Vagina (tissue), 2 donors: Measurements from ENCODE around the gene TICAM1. TPM values are rescaled to one million over a fixed set of nuclear protein-coding genes. Genes with fewer than 3 reads are reported as not detected.
"Not testable (repeated sequence)": the region's sequence is repeated elsewhere in the genome, so short reads cannot be mapped to it uniquely, and the experiment has no call there.

Experiments used
- DNase-seq, 2 donors: peaks; one replicate each; pipeline ENCODE4 v3.0.0-alpha.2; 2017; ENCODE audit errors: extremely low spot score in 2 of 2
- H3K27ac ChIP-seq: fragments of 200-600 bp; sonication (generic); one replicate; pipeline ENCODE4 v1.5.1; 2019
- H3K27me3 ChIP-seq: fragments of 200-600 bp; sonication (generic); one replicate; pipeline ENCODE4 v1.5.1; 2019
- H3K36me3 ChIP-seq, 2 donors: fragments of 200-600 bp; sonication (generic); one replicate each; pipeline ENCODE4 v1.5.1; 2017 to 2019
- H3K4me1 ChIP-seq: fragments of 200-600 bp; sonication (generic); one replicate; pipeline ENCODE4 v1.5.1; 2019
- H3K4me3 ChIP-seq, 2 donors: fragments of 200-600 bp; sonication (generic); 1 replicate in 1 of 2; 2 replicates in 1 of 2; pipeline ENCODE4 v1.5.1; 2016 to 2019
- H3K9me3 ChIP-seq: fragments of 200-600 bp; sonication (generic); one replicate; pipeline ENCODE4 v1.5.1; 2019
- CTCF ChIP-seq, 3 experiments: fragments of 450-650 bp in 2 of 3; fragments of 200-600 bp in 1 of 3; sonication (generic) in 1 of 3; IDR thresholded peaks; one replicate each; pipeline ENCODE4 v1.5.1; 2017 to 2019; ENCODE audit warnings: antibody characterized with exemption in 3 of 3, mild to moderate bottlenecking in 2 of 3, moderate library complexity in 2 of 3
- POLR2A ChIP-seq, 2 donors: fragments of 450-650 bp; IDR thresholded peaks; one replicate each; pipeline ENCODE4 v1.6.1; 2017; ENCODE audit warnings: antibody characterized with exemption in 2 of 2, mild to moderate bottlenecking in 2 of 2, moderate library complexity in 2 of 2
- POLR2AphosphoS5 ChIP-seq, 2 donors: sonication (generic); formaldehyde crosslinking; IDR thresholded peaks; one replicate each; pipeline ENCODE4 v1.9.0; 2017; ENCODE audit warnings: antibody characterized with exemption in 2 of 2, mild to moderate bottlenecking in 2 of 2, low read depth in 1 of 2; ENCODE audit not compliant: insufficient read depth in 1 of 2
- intact Hi-C: fragments of 100-400 bp; cut with DNase I; formaldehyde crosslinking; loops from one replicate; pipeline ENCODE4 v1.15.1; 2023
- total RNA-seq: library from RNA; depleted of rRNA; stranded (reverse); fragments of >200 nt; gene quantifications from one replicate; pipeline ENCODE4 v1.2.3, GENCODE V29; 2016

TICAM1 gene
- total RNA-seq, 1 donor from 2014 or later = 16.5 TPM

DNA sequence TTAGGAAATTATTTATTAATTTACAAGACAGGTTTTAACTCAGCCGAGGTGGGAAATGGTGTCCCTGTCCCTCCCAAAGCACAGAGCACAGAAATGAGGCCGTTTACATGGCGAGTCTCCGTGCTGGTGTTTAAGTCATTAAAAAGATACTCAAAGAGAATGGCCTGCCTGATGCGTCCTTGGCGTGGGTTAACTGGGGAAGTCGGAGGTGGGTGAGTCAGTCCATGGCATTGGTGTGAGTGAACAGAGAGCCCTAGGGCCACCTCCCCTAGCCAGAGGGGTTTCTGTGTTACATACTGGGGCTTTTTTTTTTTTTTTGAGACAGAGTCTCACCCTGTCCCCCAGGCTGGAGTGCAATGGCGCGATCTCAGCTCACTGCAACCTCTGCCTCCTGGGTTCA lies 36.1 kb downstream of the TICAM1 start:
- Histone ChIP-seq H3K4me1 (peaks cover 53% of the 10 kb centered on the region), H3K27ac (peak overlapping the region; percentile 46), H3K9me3 (no peaks in the 10 kb centered on the region), H3K36me3 (peaks cover 0 to 44% of the 10 kb centered on the region in 2 donors), H3K27me3 (no peaks in the 10 kb centered on the region), H3K4me3 (no peak overlapping the region)
- TF ChIP-seq CTCF (IDR thresholded peaks at IDR 0.05) = no peak
- TF ChIP-seq POLR2AphosphoS5 (IDR thresholded peaks at IDR 0.05; ENCODE audit: insufficient read depth in 1 of 2, low read depth in 1 of 2) = no peak
- TF ChIP-seq POLR2A (IDR thresholded peaks at IDR 0.05) = no peak
- no peak for DNase-seq
- intact Hi-C loops = no loop called here

GRCh38 chr19:4794971-4795370 lies 36.5 kb downstream of the TICAM1 start:
- DNase-seq = no peak
- H3K27me3 ChIP-seq = no peaks in the 10 kb centered on the region
- peaks cover 49% of the 10 kb centered on the region for H3K4me1 ChIP-seq
- intact Hi-C loops = no loop called here
- TF ChIP-seq POLR2AphosphoS5 (IDR thresholded peaks at IDR 0.05; ENCODE audit: insufficient read depth in 1 of 2, low read depth in 1 of 2) (peak in 1 of 2 donors; percentile 28), POLR2A (IDR thresholded peaks at IDR 0.05) (no peak)
- no peaks in the 10 kb centered on the region for H3K9me3 ChIP-seq
- H3K36me3 ChIP-seq = peaks cover 0 to 44% of the 10 kb centered on the region in 2 donors
- no peak overlapping the region for H3K4me3 ChIP-seq
- H3K27ac ChIP-seq = peak overlapping the region; percentile 46

GRCh38 chr19:4793278-4793677 lies 38.2 kb downstream of the TICAM1 start:
- H3K27me3 ChIP-seq, intact Hi-C loops, H3K9me3 ChIP-seq, DNase-seq, H3K27ac ChIP-seq: not testable (repeated sequence)
- Histone ChIP-seq H3K36me3 (peaks cover 0 to 40% of the 10 kb centered on the region in 2 donors), H3K4me3 (peak overlapping the region in 1 of 2 donors; percentile 88), H3K4me1 (peaks cover 48% of the 10 kb centered on the region)

- intact Hi-C loops, H3K27ac ChIP-seq, H3K9me3 ChIP-seq, H3K27me3 ChIP-seq, DNase-seq: not testable (repeated sequence)
- peaks cover 48% of the 10 kb centered on the region for H3K4me1 ChIP-seq
- peak overlapping the region; percentile 88 to 99 for H3K4me3 ChIP-seq
- H3K36me3 ChIP-seq = peaks cover 0 to 40% of the 10 kb centered on the region in 2 donors
Measured at GRCh38 chr19:4792866-4793195, 38.7 kb downstream of the TICAM1 start.

DNA sequence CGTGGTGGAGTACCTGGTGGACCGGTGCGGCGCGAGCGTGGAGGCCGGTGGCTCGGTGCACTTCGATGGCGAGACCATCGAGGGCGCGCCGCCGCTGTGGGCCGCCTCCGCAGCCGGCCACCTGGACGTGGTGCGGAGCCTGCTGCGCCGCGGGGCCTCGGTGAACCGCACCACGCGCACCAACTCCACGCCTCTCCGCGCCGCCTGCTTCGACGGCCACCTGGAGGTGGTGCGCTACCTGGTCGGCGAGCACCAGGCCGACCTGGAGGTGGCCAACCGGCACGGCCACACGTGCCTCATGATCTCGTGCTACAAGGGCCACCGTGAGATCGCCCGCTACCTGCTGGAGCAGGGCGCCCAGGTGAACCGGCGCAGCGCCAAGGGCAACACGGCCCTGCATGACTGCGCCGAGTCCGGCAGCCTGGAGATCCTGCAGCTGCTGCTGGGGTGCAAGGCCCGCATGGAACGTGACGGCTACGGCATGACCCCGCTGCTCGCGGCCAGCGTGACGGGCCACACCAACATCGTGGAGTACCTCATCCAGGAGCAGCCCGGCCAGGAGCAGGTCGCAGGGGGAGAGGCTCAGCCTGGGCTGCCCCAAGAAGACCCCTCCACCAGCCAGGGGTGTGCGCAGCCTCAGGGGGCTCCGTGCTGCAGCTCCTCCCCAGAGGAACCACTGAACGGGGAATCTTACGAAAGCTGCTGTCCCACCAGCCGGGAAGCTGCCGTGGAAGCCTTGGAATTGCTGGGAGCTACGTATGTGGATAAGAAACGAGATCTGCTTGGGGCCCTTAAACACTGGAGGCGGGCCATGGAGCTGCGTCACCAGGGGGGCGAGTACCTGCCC lies 39.3 kb downstream of the TICAM1 start:
- DNase-seq, intact Hi-C loops, H3K9me3 ChIP-seq, H3K27me3 ChIP-seq: not testable (repeated sequence)
- peaks cover 48% of the 10 kb centered on the region for H3K4me1 ChIP-seq
- peak overlapping the region; percentile 84 for H3K27ac ChIP-seq
- H3K4me3 ChIP-seq = peak overlapping the region; percentile 88 to 99
- H3K36me3 ChIP-seq = peaks cover 0 to 40% of the 10 kb centered on the region in 2 donors

GRCh38 chr19:4791183-4792018 lies 40.1 kb downstream of the TICAM1 start, which contains the start of gene FEM1A:
Gene FEM1A, plus strand, starts transcription at chr19:4791734. Its CDS starts 121 bp downstream, at chr19:4791855.
- peak in 1 of 2 donors; percentile 66 for TF ChIP-seq POLR2A (IDR thresholded peaks at IDR 0.05)
- peak; percentile 96 to 98 for TF ChIP-seq POLR2AphosphoS5 (IDR thresholded peaks at IDR 0.05; ENCODE audit: insufficient read depth in 1 of 2, low read depth in 1 of 2)
- peak; percentile 88 to 99 (median 99) for TF ChIP-seq CTCF (IDR thresholded peaks at IDR 0.05)
- intact Hi-C loops = no loop called here
- no peaks in the 10 kb centered on the region for H3K9me3 ChIP-seq
- no peaks in the 10 kb centered on the region for H3K27me3 ChIP-seq
- H3K4me3 ChIP-seq = peak within 1 kb of the TSS; percentile 88 to 99
- peaks cover 0 to 35% of the 10 kb centered on the region in 2 donors for H3K36me3 ChIP-seq
- peak within 1 kb of the TSS; percentile 84 for H3K27ac ChIP-seq
- H3K4me1 ChIP-seq = peaks cover 45% of the 10 kb centered on the region
- DNase-seq = peak; percentile 100

DNA sequence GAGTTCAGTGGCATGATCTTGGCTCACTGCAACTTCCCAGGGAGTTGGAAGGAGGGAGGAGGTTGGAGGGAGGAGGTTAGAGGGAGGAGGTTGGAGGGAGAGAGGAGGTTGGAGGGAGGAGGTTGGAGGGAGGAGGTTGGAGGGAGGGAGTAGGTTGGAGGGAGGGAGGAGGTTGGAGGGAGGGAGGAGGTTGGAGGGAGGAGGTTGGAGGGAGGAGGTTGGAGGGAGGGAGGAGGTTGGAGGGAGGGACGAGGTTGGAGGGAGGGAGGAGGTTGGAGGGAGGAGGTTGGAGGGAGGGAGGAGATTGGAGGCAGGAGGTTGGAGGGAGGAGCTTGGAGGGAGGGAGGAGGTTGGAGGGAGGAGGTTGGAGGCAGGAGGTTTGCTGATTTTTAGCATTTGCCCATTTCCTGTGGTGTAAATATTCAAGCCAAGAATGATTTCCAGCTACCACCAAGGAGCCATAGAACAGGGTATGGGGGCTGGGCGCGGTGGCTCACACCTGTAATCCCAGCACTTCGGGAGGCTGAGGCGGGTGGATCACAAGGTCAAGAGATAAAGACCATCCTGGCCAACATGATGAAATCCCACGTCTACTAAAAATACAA lies 45.0 kb downstream of the TICAM1 start:
- intact Hi-C loops = loop anchor here (5.0 kb wide), 1 partner anchor 49 kb away; no protein-coding TSS in a partner anchor
- not testable (repeated sequence) for H3K36me3 ChIP-seq, H3K27ac ChIP-seq, H3K4me1 ChIP-seq, H3K9me3 ChIP-seq, H3K4me3 ChIP-seq, H3K27me3 ChIP-seq, DNase-seq
